Panc1 (cell line): ENCODE data around the gene FANCI. TPM values are rescaled to one million over a fixed set of nuclear protein-coding genes. Genes with fewer than 3 reads are reported as not detected.
A peak's percentile ranks its signal among the peaks of the same experiment; 100 is the strongest.

Source experiments
- ATAC-seq: fragments of 200-7000 bp; cut with Tn5 transposase; 2 replicates; pipeline ENCODE4 v1.9.1; 2020; ENCODE audit warnings: mild to moderate bottlenecking, moderate library complexity
- BruUV-seq: library from RNA; stranded (reverse); fragments of 400-500 nt; replicated peaks from 2 replicates; lab custom pipeline; 2021; lab: Mats Ljungman, UMichigan
- CTCF ChIA-PET: fragments of 300-600 bp; sonication (Branson Sonifier 250); formaldehyde crosslinking; loops from one replicate; lab custom pipeline; 2022; ENCODE audit warnings: antibody characterized with exemption; lab: Charles Lee
- POLR2A ChIA-PET: fragments of 300-600 bp; sonication (Branson Sonifier 250); formaldehyde crosslinking; loops from one replicate; lab custom pipeline; 2022; ENCODE audit warnings: antibody characterized with exemption; lab: Charles Lee
- DNase-seq: peaks from one replicate; pipeline ENCODE4 v3.0.0-alpha.2; 2010; ENCODE audit warnings: low read depth, low spot score
- H3K27ac ChIP-seq: 2 replicates; pipeline ENCODE4 v1.5.1; 2011; ENCODE audit warnings: mild to moderate bottlenecking, low read length, inconsistent platforms
- H3K27me3 ChIP-seq: fragments of 200-500 bp; sonication (Bioruptor generic); 2 replicates; pipeline ENCODE4 v1.6.0; 2014; ENCODE audit warnings: low read length, inconsistent platforms; ENCODE audit not compliant: control insufficient read depth, insufficient read depth
- H3K36me3 ChIP-seq: fragments of 200-500 bp; sonication (Bioruptor generic); 2 replicates; pipeline ENCODE4 v1.5.1; 2014; ENCODE audit warnings: inconsistent platforms, mild to moderate bottlenecking, low read length, moderate library complexity; ENCODE audit not compliant: control insufficient read depth, insufficient read depth
- H3K4me1 ChIP-seq: 2 replicates; pipeline ENCODE4 v1.5.1; 2011; ENCODE audit warnings: inconsistent platforms, mild to moderate bottlenecking, low read length, moderate library complexity; ENCODE audit not compliant: control insufficient read depth, insufficient read depth
- H3K4me3 ChIP-seq, 2 experiments: 2 replicates each; pipeline ENCODE4 v1.5.1; 2011 to 2012; ENCODE audit warnings: low read depth in 2 of 2, low read length in 2 of 2, mild to moderate bottlenecking in 2 of 2, inconsistent platforms in 1 of 2, moderate library complexity in 1 of 2
- H3K9me3 ChIP-seq: fragments of 200-500 bp; sonication (Bioruptor generic); 2 replicates; pipeline ENCODE4 v1.5.1; 2014; ENCODE audit warnings: low read depth, mild to moderate bottlenecking, inconsistent platforms, low read length, moderate library complexity; ENCODE audit not compliant: control insufficient read depth, insufficient read depth
- CTCF ChIP-seq: fragments of 450-650 bp; IDR thresholded peaks from 2 replicates; pipeline ENCODE4 v1.5.1; 2017; ENCODE audit warnings: mild to moderate bottlenecking
- POLR2AphosphoS5 ChIP-seq: IDR thresholded peaks from 2 replicates; pipeline ENCODE4 v1.6.1; 2012; ENCODE audit warnings: mild to moderate bottlenecking, low read depth, low read length, moderate library complexity
- REST ChIP-seq, 2 experiments: IDR thresholded peaks; 2 replicates each; pipeline ENCODE4 v1.6.1; 2011 to 2012; ENCODE audit warnings: low read depth in 2 of 2, control low read depth in 1 of 2, low read length in 1 of 2, mild to moderate bottlenecking in 1 of 2, moderate library complexity in 1 of 2; ENCODE audit not compliant: insufficient read depth in 1 of 2
- SIN3A ChIP-seq: IDR thresholded peaks from 2 replicates; pipeline ENCODE4 v1.6.1; 2012; ENCODE audit warnings: low read depth, mild to moderate bottlenecking, low read length, moderate library complexity, borderline replicate concordance; ENCODE audit not compliant: insufficient read depth
- TCF7L2 ChIP-seq: IDR thresholded peaks from 2 replicates; pipeline ENCODE4 v1.6.1; 2011; ENCODE audit warnings: mild to moderate bottlenecking, low read depth, low read length, inconsistent platforms
- in situ Hi-C: cut with HindIII; loops from 2 replicates; pipeline ENCODE4 v1.10.0; 2016; ENCODE audit warnings: low sequenced_read_pairs, low pct_unique_long_range_greater_than_20kb
- intact Hi-C: fragments of 100-400 bp; cut with micrococcal nuclease; formaldehyde crosslinking; loops from one replicate; pipeline ENCODE4 v1.10.0; 2022; ENCODE audit not compliant: unreplicated experiment
- total RNA-seq: library from RNA; stranded (reverse); gene quantifications from one replicate; pipeline ENCODE4 v1.2.1, GENCODE V29; 2021; ENCODE audit not compliant: unreplicated experiment

Gene FANCI
- total RNA-seq, 1 experiment from 2014 or later, result 96.2 TPM

- no TSS peak for BruUV-seq
- CTCF ChIA-PET, result no interaction called here
- Histone ChIP-seq H3K27me3 (no peaks in the 10 kb centered on the region), H3K27ac (no peak overlapping the region), H3K4me1 (no peaks in the 10 kb centered on the region), H3K4me3 (no peak overlapping the region), H3K36me3 (peaks cover 53% of the 10 kb centered on the region), H3K9me3 (no peaks in the 10 kb centered on the region)
- in situ Hi-C loops (no loop called here), intact Hi-C loops (no loop called here)
- no peak for ATAC-seq
- no peak for DNase-seq
- POLR2A ChIA-PET, result interaction anchor here (0.6 kb wide), 1 partner anchor 31 kb away, joined by 4 read pairs; no protein-coding TSS in a partner anchor
- no peak for TF ChIP-seq POLR2AphosphoS5
- no peak for TF ChIP-seq CTCF
- TF ChIP-seq REST (IDR thresholded peaks at IDR 0.05; ENCODE audit: insufficient read depth in 1 of 2, low read depth in 2 of 2, low read length in 1 of 2), result no peak
- no peak for TF ChIP-seq SIN3A
- no peak for TF ChIP-seq TCF7L2
Observed at GRCh38 chr15:89278307-89278706, 34.5 kb downstream of the FANCI start.

GRCh38 chr15:89282631-89283030, 38.9 kb downstream of the FANCI start:
- DNase-seq (no peak), ATAC-seq (no peak)
- no peaks in the 10 kb centered on the region for H3K4me1 ChIP-seq
- in situ Hi-C loops, result no loop called here
- ChIA-PET CTCF (no interaction called here), POLR2A (no interaction called here)
- TSS peak; percentile 54 for BruUV-seq
- no peaks in the 10 kb centered on the region for H3K27me3 ChIP-seq
- H3K27ac ChIP-seq, result no peak overlapping the region
- no peak for TF ChIP-seq POLR2AphosphoS5
- no peak for TF ChIP-seq SIN3A
- TF ChIP-seq REST (IDR thresholded peaks at IDR 0.05; ENCODE audit: insufficient read depth in 1 of 2, low read depth in 2 of 2, low read length in 1 of 2), result no peak
- TF ChIP-seq CTCF, result no peak
- no peak for TF ChIP-seq TCF7L2
- intact Hi-C loops, result no loop called here
- no peak overlapping the region for H3K4me3 ChIP-seq
- peaks cover 41% of the 10 kb centered on the region for H3K36me3 ChIP-seq
- no peaks in the 10 kb centered on the region for H3K9me3 ChIP-seq
